ENCODE data around the gene TMEM94. TPM values are rescaled to one million over a fixed set of nuclear protein-coding genes. Genes with fewer than 3 reads are reported as not detected.

Gene TMEM94
- total RNA-seq, 1 donor from 2014 or later, result 112 TPM

DNA sequence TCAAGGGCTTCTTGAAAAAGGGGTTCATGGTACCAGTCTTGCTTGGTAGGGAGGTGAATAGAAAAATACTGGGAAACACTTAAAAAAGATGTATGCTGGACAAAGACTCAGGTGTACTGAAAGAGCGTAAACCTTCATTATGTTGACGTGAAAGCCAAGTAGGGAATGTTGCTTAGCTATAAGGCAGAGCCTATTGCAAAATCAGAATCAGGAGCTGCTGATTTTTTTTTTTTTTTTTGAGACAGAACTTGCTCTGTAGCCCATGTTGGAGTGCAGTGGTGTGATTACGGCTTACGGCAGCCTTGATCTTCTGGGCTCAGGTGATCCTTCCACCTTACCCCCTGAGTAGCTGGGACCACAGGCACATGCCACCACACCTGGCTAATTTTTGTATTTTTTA, 3.9 kb downstream of the TMEM94 start:
- DNase-seq (ENCODE audit: extremely low spot score, unreplicated experiment), result no peak
- TF ChIP-seq, protein P1, sequence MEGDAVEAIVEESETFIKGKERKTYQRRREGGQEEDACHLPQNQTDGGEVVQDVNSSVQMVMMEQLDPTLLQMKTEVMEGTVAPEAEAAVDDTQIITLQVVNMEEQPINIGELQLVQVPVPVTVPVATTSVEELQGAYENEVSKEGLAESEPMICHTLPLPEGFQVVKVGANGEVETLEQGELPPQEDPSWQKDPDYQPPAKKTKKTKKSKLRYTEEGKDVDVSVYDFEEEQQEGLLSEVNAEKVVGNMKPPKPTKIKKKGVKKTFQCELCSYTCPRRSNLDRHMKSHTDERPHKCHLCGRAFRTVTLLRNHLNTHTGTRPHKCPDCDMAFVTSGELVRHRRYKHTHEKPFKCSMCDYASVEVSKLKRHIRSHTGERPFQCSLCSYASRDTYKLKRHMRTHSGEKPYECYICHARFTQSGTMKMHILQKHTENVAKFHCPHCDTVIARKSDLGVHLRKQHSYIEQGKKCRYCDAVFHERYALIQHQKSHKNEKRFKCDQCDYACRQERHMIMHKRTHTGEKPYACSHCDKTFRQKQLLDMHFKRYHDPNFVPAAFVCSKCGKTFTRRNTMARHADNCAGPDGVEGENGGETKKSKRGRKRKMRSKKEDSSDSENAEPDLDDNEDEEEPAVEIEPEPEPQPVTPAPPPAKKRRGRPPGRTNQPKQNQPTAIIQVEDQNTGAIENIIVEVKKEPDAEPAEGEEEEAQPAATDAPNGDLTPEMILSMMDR (conservative IDR thresholded peaks at IDR 0.05), result no peak
- H3K27ac Mint-ChIP-seq, result peak overlapping the region; percentile 78
- peaks cover 31% of the 10 kb centered on the region for H3K4me1 Mint-ChIP-seq (ENCODE audit: unreplicated experiment)
- no peaks in the 10 kb centered on the region for H3K27me3 Mint-ChIP-seq
- H3K36me3 Mint-ChIP-seq, result peaks cover 9% of the 10 kb centered on the region
- no peaks in the 10 kb centered on the region for H3K9me3 Mint-ChIP-seq
- H3K4me3 Mint-ChIP-seq, result peak overlapping the region; percentile 26

DNA sequence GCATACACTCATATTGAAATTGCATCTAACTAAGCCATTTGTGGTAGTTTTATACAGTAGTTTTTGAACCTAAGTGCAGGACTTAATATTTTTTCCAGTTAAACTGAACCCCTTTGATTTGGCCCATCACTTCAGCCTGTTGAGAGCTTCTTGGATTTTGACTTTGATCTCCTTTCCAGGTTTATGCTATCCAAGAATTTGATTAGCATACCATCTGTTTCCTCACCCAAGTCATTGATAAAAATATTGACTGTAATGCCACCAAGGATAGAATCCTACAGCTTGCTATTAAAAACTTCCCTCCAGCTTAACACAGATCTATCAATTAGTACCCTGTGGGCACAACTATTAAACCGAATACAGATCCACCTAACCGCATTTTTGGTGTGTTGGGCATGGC, 7.2 kb downstream of the TMEM94 start:
- peaks cover 14% of the 10 kb centered on the region for H3K36me3 Mint-ChIP-seq
- peaks cover 10% of the 10 kb centered on the region for H3K4me1 Mint-ChIP-seq (ENCODE audit: unreplicated experiment)
- H3K27ac Mint-ChIP-seq, result no peak overlapping the region
- H3K9me3 Mint-ChIP-seq, result peaks cover 4% of the 10 kb centered on the region
- TF ChIP-seq, protein P1 (conservative IDR thresholded peaks at IDR 0.05), result no peak
- no peaks in the 10 kb centered on the region for H3K27me3 Mint-ChIP-seq
- no peak overlapping the region for H3K4me3 Mint-ChIP-seq
- DNase-seq (ENCODE audit: extremely low spot score, unreplicated experiment), result no peak

DNA sequence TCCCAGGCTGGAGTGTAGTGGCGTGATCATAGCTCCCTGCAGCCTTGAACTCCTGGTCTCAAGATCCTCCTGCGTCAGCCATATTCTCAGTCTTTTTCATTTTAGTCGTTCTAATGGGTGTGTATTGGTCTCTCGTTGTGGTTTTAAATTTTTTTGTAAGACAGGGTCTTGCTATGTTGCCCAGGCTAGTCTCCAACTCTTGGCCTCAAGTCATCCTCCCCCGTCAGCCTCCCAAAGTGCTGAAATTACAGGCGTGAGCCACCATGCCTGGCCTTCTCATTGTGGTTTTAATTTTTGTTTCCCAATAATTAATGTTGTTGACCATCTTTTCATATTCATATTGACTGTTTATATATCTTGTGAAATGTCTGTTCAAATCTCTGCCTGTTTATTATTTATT, 8.6 kb downstream of the TMEM94 start:
- Mint-ChIP-seq H3K9me3 (peaks cover 4% of the 10 kb centered on the region), H3K36me3 (peaks cover 14% of the 10 kb centered on the region), H3K27ac (no peak overlapping the region), H3K27me3 (no peaks in the 10 kb centered on the region), H3K4me3 (no peak overlapping the region), H3K4me1 (ENCODE audit: unreplicated experiment) (peaks cover 2% of the 10 kb centered on the region)
- no peak for DNase-seq (ENCODE audit: extremely low spot score, unreplicated experiment)
- TF ChIP-seq, protein P1 (conservative IDR thresholded peaks at IDR 0.05), result no peak

DNA sequence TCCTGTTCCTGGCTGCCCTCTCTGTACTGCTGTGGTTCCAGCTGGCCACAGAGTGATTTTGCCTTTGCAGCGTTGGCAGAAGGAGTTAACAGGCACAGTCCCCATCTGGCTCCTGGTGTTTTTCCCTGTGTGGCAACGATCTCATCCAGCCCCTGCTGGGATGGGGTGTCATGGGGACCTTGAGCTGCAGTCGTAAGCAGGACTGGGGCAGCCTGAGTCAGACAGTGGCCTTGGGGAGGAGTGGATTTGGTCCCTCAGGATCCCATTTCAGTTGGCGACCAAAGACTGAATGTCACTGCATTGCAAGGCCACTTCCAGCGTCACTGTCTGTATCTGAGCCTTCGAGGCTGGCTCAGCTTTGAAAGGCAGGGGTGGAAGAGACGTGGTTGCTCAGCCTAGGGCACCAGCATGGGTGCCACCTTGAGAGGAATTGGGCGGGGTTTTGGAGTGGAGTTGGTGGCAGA, 11.9 kb downstream of the TMEM94 start:
- peaks cover 4% of the 10 kb centered on the region for H3K9me3 Mint-ChIP-seq
- H3K4me3 Mint-ChIP-seq, result no peak overlapping the region
- no peaks in the 10 kb centered on the region for H3K27me3 Mint-ChIP-seq
- TF ChIP-seq, protein P1 (conservative IDR thresholded peaks at IDR 0.05), result no peak
- no peaks in the 10 kb centered on the region for H3K4me1 Mint-ChIP-seq (ENCODE audit: unreplicated experiment)
- no peak overlapping the region for H3K27ac Mint-ChIP-seq
- no peak for DNase-seq (ENCODE audit: extremely low spot score, unreplicated experiment)
- peaks cover 24% of the 10 kb centered on the region for H3K36me3 Mint-ChIP-seq

DNA sequence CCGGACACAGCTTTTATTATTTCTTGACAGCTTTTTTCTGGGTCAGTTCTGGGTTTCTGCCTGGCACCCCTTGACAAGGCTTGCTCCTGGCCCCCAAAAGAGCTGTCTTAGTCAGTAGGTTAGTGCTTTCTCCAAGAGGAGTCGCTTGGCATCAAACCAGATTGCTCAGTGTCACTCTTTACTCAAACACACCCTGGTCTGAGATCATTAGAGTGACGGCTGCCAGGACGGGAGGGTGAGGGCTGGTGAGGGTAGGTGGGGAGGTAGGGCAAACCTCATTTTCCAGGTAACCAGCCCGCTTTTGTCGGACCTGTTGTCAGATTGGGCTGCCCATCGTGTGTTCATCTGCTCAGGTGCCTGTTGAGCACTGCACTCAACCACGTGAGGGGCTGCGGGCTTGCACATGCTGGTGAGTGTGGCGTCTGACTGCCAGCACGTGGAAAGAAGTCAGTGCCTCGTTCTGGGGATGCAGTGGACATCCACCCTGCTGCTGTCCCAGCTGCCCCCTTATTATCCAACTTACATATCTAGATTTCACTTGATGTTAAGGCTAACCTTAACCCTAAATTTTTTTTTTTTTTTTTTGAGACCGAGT, 12.4 kb downstream of the TMEM94 start:
- DNase-seq (ENCODE audit: extremely low spot score, unreplicated experiment), result no peak
- Mint-ChIP-seq H3K36me3 (peaks cover 19% of the 10 kb centered on the region), H3K27me3 (no peaks in the 10 kb centered on the region), H3K9me3 (peaks cover 4% of the 10 kb centered on the region), H3K4me1 (ENCODE audit: unreplicated experiment) (no peaks in the 10 kb centered on the region), H3K4me3 (no peak overlapping the region), H3K27ac (no peak overlapping the region)
- TF ChIP-seq, protein P1 (conservative IDR thresholded peaks at IDR 0.05), result no peak
